DND-41 (cell line): ENCODE data around the gene MICALL2.

Source experiments
- CTCF ChIP-seq: IDR thresholded peaks from 2 replicates; pipeline ENCODE4 v1.5.1; 2012; ENCODE audit warnings: borderline replicate concordance, low read length, moderate library complexity, mild to moderate bottlenecking; ENCODE audit not compliant: poor library complexity, severe bottlenecking; ENCODE audit errors: extremely low read depth
- EZH2 ChIP-seq: IDR thresholded peaks from 3 replicates; pipeline ENCODE4 v1.6.1; 2012; ENCODE audit warnings: borderline replicate concordance, low read depth, mild to moderate bottlenecking, moderate library complexity, low read length, inconsistent platforms; ENCODE audit not compliant: severe bottlenecking

DNA sequence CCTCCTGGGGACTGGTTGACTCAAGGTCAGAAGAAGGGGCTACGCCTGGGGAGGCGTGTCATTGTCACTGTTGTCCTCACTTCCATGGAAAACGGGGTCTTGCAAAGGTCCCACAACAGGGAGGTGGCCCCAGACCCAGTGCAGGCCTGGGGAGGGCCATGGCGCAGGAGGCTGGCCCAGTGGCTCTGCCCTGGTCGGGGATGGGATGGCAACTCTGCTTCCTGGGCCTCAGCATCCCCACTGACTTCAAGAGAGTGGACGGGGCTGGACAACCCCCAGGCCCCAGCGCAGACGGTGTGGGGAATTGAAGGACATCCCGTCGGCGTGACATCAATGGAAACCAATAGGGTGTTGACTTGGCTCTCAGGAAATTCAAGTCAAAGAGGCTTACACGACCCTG, 35.2 kb downstream of the MICALL2 start:
- TF ChIP-seq CTCF (no peak), EZH2 (no peak)
